GM19463 (cell line): ENCODE measurements around the gene PPP1R7.
"Not testable (repeated sequence)": the region's sequence is repeated elsewhere in the genome, so short reads cannot be mapped to it uniquely, and the experiment has no call there.

Experiments
- ATAC-seq: cut with Tn5 transposase; IDR thresholded peaks from one replicate; pipeline ENCODE4 v1.9.1; 2021; ENCODE audit warnings: mild to moderate bottlenecking, moderate library complexity; ENCODE audit not compliant: unreplicated experiment

The PPP1R7 gene

DNA sequence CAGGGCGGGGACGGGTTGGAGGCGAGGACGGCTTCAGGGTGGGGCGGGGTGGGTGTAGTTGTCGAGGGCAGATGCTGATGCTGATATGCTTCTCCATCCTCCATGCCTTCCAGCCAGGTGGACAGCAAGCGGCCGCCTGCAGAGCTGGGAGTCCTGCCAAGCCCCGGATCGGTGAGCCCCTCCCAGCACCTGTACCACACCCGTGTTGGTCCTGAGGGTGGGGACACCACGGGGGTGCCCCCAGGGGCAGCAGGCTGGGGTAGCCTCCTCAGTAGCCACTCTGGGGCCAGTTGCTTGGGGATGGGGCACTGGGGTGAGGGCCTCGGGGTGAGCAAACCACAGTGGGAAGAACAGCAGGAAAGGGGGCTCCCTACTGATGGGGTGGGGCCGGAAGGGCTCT lies 40.8 kb downstream of the PPP1R7 start:
- no peak for ATAC-seq

DNA sequence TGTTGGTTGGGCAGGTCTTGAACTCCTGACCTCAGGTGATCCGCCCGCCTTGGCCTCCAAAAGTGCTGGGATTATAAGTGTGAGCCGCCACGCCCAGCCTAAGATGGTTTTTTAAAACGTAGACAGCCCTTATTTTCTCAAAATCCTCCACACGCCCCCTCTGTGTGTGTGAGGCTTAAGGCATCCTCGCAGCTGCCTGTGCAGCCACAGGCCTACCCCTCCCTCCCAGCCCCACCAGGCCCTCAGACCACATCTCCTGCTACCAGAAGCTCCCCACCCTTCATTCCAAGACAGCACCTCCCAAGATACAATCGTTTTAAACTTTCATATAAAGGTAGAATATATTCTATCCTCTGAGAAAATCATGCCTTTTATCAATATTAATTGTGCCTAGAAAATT lies 43.0 kb downstream of the PPP1R7 start:
- ATAC-seq: no peak

DNA sequence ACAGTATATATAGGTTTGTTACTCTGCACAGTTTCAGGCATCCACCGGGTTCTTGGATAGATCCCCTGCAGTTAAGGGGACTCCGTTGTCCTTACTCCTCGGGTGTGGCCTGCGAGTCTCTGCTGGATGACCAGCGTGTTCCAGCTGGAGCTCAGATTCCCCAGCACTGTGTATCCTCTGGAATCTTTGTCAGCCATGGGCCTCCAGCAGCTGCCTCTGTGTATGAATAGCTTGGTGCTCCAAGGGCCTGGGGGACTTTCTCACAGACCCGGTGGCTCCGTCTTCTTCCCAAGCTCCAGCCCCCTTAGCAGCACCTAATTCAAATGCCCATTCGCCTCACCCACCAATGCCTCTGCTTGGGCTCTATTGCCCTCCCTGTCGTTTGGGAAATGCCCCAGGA lies 44.5 kb downstream of the PPP1R7 start:
- no peak for ATAC-seq

DNA sequence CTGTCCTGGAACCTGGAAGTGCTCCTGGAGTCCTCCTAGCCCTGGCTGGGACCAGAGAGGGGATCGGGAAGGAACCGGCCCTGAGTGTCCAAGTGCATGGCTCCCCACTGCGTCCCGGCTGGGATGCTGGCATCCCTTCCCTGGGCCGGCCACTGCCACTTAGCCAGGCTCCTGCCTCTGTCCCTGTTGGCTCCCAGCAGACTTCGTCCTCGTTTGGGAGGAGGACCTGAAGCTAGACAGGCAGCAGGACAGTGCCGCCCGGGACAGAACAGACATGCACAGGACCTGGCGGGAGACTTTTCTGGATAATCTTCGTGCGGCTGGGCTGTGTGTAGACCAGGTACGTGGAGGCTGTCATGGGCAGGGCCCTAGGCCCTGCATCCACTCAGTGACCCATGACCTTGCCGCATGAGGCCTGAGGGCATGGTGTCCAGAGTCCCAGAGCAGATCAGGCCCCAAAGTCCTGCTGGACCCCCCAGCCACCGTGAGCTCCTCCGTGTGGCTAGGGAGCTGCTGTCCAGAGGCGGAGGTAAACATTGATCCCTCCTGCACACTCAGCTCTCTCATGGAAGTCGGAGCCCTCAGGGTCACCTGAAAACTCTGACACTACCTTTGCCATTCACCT lies 45.4 kb downstream of the PPP1R7 start:
- ATAC-seq: no peak

DNA sequence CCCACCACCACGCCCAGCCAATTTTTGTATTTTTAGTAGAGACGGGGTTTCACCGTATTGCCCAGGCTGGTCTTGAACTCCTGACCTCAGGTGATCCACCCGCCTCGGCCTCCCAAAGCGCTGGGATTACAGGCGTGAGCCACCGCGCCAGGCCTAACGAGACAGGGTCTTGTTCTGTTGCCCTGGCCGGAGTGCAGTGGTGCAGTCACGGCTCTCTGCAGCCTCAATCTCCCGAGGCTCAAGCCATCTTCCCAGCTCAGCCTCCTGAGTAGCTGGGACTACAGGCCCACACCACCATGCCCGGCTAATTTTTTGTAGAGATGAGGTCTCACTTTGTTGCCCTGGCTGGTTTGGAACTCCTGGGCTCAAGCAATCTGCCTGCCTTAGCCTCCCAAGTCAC lies 47.0 kb downstream of the PPP1R7 start:
- not testable (repeated sequence) for ATAC-seq

DNA sequence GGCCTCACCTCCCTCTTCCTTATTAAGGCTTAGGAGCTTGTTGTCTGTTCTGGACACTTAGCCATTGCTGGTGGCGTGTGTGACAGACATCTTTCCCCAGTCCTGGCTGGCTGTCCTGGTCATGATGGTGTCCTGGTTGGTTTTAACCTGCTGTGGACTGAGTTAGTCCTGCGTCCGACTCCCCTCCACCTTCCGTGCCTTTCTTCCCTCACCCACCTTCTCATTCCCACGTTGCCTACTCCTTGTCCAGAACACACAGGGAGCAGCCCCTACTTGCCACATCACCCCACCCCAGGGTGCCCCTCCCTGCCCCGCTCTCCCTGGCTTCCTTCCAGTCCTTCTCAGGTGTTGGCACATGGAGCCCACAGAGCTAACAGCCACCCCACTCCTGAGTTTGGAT lies 47.7 kb downstream of the PPP1R7 start:
- no peak for ATAC-seq

DNA sequence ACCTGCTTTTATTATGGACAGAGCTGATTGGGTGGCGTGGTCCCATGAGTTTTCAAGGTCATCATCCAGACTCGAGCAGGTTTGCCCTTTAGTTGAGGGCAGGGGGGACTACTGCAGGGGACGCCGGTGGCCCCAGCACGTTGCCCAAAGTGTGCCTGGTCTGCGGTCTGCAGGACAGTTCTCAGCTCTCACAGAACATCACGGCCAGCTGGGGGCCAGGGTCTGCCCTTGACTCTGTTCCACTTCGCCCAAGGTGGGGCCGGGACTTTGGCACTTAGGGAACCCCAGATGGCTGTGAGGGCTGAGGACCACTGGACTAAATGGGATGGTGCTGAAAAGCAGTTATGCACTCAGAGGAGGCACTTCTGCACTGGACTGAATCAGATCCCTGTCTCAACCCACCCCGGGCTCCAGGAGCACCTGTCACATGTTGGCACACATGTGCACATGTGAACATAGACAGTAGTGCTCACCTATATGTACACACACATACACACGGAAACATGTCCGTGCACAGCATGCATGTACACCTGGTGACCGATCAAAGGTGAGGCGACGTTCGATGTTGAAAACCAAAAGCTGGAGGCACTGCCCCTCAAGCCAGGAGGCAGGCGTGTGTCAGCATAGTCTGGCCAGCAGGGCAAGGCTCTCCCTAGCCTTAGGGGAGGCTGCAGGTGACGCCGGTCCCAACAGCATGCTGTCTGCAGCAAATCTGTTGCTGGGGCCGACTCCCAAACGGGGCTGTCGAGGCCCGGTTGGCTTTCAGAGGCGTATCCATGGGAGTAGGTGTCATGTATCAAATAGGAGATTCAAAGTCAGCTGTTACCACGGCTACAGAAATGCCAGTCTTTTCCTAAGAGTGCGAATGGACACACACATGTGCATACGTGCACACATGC lies 48.4 kb downstream of the PPP1R7 start:
- ATAC-seq: no peak

DNA sequence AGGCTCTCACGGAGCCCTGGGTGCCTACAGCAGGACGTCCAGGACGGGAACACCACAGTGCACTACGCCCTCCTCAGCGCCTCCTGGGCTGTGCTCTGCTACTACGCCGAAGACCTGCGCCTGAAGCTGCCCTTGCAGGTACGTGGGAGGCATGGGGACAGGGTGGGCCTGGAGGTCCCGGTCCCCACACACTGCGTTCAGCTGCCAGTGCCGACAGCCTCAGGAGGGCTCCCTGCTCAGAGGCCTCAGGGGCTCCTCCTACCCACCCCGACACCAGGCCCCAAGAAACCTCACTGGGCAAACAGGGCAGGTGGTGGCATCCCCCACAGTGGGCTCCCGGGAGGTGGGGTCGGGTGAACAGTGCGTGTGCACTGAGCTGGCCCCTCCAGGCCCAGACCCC lies 49.0 kb downstream of the PPP1R7 start:
- ATAC-seq: no peak

DNA sequence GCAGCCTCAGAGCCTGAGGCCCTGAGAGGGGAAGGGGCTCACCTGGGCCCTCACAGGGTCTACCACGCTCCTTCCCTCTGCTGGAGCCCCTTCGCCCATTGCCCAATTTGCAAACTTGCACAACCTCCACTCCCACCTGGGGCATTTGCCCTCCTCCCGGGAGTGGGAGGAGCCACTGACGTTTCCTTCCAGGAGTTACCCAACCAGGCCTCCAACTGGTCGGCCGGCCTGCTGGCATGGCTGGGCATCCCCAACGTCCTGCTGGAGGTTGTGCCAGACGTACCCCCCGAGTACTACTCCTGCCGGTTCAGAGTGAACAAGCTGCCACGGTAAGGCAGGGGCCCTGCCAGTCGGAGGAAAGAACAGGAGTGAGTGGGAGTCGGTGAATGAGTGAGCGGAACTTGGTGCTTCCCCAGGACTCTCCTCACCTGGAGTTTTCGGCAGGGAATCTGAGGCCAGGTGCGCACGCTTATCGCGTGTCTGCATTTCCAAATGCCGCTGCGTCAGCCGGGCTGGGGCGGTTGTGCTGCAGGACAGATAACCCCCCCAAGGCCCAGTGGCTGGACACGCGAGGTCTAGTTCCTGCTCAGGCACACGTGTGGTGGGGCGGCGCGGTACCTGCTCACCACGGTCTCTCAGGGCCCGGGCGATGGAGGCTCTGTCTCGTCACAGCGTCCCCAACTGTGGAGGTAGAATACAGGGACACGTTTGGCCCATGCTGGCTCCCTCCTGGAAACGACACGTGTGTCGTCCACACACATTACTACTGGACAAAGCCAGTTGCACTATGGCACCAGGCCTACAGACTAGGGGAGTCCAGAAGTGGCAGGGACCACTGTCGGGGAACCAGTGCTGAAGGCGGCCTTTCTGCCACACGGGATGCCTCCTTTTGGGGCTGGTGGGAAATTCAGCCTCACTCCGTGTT lies 49.9 kb downstream of the PPP1R7 start:
- ATAC-seq: no peak

DNA sequence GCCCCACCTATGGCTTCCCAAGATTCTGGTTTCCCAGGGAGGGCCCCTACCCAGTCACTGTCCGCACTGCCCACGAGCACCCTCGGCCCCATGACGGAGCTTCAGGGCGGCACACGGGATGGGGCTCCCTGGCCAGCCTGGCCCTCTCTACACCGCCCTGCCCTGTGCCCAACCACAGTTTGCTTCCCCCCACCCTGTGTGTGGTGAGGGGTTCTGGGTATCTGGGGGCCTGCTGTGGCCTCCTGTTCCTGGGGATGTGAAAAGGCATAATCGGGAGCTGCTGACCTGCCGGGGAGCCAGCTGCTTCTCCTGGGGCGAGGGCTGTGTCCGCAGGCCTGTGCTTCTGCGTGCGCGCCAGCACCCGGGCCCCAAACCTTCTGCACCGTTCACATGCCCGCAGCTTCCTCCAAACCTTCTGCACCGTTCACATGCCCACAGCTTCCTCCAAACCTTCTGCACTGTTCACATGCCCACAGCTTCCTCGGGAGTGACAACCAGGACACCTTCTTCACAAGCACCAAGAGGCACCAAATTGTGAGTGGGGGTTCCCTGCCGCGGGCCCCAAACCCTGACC lies 50.6 kb downstream of the PPP1R7 start:
- ATAC-seq: no peak

DNA sequence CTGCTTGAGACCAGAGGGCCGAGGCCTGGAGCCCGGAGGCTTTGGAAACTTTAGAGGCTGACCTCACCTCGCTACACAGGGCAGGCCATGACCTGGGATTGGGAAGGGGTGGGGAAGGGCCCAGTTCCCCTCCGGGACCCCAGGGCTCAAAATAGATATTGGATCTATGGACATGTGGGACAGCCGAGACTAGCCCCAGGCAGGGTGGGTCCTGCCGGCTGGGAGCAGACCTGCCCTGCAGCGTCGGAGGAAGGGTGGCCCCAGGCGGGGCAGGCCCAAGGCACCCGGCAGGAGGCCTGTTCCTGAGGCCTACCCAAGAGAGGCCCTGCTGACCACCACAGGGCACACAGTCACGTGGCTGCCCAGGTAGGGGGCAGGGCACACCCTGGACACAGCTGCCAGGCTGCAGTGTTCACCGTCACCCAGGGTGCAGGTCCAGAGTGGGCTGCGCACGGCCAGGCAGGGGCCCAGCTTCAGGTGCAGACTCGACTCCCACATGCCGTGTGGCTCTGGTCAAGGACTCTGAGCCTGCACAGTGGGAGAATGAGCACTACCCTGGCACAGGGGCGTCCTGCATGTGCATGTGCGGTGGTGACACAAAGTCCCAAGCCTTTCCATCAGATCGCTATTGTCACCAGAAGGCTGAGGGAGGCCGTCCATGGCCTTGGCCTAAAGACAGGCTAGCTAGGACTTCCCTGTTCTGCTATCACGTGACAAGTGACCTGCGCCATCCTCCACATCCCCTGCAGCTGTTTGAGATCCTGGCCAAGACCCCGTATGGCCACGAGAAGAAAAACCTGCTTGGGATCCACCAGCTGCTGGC lies 51.4 kb downstream of the PPP1R7 start:
- ATAC-seq: no peak

DNA sequence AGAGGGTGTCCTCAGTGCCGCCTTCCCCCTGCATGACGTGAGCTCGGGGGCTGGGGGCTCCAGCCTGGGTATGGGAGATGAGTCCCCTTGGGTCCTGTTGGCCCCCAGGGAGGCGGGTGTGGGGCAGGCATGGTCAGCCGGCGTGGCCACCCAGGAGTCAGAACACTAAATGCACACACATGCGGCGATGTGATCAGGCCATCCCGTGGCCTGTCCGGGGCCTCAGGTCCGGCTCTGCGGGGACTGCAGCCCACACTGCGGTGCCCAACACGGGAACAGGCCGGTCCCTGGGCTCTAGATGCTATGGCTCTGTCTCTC lies 52.0 kb downstream of the PPP1R7 start:
- ATAC-seq: no peak

DNA sequence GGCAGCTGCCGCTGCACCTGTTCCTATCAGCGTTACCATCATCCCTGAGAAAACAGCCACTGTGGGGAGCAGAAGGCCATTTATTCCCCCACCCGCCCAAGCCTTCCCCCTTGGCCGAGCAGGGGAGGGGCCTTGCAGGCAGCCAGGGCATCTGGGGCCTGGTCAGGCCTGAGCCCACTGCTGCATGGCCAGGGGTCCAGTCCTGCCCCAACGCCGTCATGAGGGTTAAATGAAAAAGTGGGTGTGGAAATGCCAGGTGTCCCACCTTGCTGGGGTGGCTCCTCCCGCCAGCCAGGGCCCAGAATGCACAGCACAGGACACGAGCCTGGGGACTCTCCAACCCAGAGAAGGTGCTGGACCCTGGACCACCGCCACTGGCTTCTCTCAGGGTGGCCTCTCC lies 52.4 kb downstream of the PPP1R7 start:
- ATAC-seq: no peak

DNA sequence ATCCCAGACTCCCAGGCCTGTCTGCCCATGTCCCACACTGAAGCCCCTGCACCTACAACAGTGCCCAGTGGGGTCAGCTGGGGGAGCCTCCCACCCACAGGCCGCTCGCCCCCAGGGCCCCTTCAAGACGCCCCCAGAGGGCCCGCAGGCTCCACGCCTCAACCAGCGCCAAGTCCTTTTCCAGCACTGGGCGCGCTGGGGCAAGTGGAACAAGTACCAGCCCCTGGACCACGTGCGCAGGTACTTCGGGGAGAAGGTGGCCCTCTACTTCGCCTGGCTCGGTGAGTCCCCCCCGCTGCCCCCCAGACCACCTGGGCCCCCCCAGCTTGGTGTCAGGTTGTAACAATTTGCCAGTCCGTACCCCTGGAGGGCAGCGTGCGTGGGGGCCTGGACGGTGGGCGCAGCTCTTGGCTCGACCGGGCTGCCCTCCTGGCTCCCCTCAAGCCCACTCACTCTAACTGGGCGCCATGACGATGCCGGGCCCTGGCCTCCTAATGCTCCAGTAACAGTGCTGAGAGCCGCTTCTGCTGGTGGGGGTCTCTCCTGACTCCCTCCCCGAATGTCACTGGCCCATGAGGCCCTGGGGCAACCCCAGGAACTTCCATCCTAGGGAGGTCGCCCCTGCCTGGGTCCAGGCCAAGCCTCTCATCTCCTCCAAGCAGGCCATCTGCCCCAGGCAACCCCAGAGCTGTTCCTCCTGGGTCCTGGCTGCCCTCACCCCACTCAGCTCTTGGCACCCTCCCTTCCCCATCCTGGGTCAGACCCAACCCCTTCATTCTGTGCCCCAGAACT lies 53.1 kb downstream of the PPP1R7 start:
- no peak for ATAC-seq

DNA sequence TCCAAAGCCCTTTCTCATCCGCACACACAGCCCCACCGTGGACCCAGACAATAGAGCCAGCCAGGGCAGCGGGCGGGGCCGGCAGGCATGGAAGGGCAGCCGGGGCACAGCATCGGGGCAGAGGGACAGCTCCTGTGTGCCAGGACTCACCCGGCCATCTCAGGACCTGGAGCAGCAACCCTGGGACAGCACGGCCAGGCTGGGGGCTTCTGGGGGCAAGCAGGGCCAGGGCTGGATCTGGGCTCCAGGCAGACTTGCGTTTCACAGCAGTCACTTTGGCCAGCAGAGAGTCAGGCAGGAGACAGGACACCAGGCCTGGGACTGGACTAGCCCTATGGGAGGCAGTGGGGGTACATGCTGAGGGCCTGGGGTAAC lies 53.7 kb downstream of the PPP1R7 start:
- ATAC-seq: no peak

DNA sequence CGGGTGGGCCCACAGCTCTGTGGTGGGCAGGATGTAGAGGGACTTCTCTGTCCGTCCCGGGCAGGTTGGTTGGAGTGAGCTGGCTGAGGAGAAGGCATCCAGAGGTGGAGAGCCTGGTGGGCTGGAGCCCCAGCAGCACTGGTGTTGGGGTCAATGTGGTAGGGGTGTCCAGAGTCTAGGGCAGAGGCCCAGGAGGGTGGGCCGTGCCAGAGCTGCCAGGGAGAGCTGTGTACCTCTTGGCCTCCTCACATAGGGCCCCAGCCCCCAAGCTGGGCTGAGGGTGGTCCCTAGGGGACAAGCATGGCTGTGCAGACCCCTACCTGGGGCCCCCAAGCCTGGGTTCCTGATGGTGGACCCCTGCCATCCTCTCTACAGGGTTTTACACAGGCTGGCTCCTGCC lies 54.2 kb downstream of the PPP1R7 start:
- no peak for ATAC-seq

DNA sequence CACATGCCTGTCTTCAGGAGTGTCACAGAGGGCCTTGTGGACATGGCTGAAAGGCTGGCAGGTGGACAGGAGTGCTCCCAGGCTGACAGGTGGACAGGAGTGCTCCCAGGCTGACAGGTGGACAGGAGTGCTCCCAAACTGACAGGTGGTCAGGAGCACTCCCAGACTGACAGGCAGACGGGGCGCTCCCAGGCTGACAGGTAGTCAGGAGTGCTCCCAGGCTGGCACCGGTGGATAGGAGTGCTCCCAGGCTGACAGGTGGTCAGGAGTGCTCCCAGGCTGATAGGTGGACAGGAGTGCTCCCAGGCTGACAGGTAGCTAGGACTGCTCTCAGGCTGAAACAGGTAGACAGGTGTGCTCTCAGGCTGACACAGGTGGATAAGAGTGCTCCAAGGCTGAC lies 54.8 kb downstream of the PPP1R7 start:
- no peak for ATAC-seq

DNA sequence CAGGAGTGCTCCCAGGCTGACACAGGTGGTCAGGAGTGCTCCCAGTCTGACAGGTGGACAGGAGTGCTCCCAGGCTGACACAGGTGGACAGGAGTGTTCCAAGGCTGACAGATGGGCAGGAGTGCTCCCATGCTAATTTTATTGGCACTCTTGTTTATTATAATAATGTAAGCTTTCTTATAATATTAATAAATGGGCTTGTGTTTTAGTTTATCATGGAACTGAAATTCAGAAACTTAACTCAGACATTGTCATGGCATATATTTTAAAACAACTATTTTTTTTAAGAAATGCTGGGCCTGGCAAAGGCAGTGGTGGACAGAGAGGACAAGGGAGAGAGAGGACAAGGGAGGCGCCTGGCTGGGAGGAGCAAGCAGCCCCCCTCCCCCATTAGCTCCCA lies 56.9 kb downstream of the PPP1R7 start:
- no peak for ATAC-seq

DNA sequence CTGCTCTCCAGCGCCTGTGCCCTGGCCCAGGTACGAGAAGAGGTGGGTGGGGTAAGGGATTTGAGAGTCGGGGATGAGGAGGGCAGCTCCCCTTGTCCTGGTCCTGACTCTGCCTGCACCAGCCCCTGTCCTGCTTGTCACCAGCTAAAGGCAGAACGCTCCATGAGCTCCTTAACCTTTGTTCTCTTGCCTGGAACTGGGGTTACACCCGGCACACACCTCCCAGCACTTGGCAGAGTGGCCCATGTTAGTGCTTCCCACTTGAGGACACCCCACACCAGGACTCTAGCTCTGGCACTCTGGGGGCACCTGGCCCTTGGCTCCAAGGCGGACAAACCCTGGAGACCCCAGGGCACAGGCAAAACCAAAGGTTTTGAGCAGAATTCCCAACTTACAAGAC lies 57.4 kb downstream of the PPP1R7 start:
- ATAC-seq: no peak

DNA sequence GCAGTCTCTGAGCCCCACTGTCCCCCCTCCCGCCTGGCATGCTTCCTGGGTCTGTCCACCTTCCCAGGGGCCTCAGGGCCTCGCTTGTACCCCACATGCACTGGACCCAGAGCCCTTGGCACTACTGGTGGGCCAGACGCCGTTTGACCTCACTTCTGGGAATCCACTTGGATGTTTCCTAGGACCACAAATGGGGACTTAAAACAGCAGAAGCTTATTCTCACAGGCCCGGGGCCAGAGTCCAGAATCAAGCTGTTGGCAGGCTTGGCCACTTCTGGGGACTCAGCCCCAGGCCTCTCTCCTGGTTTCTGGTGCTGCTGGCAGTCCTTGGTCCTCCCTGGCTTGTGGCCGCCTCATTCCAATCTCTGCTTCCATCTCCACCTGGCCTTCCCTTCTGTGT lies 57.8 kb downstream of the PPP1R7 start:
- ATAC-seq: no peak
